ENCODE measurements around the gene NTM.

Gene NTM

DNA sequence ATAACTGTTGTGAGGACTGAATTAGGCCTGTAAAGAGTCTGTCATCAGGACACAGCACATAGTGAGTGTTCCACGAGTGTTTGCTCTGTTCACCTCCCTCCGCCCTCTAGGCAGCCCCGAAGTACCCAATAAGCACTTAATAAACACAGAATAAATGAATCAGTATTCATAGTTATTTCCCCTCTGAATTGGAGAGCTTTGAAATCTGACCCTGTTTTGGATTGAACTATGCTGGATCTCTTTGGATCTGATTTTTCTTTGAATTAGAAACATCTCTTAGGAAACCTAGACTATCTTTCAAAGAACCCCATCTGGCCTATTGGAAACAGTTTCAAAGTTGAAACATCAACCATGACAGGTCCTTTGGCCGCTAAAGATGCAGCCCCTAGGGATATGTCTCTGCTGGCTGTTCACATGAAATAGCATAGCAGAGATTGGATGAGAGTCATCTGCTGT is 615.5 kb downstream of the NTM start:
- CTCF ChIA-PET, result no interaction called here
- DNase-seq (ENCODE audit: extremely low spot score), result no peak

GRCh38 chr11:131987703-131988102 is 617.3 kb downstream of the NTM start:
- ChIA-PET CTCF (no interaction called here), POLR2A (no interaction called here)
- no peak for DNase-seq (ENCODE audit: extremely low spot score)
- no peak for TF ChIP-seq CTBP1 (IDR thresholded peaks at IDR 0.05; ENCODE audit: borderline replicate concordance)

More for the DNA sequence above, 615.5 kb downstream of the NTM start:
- POLR2A ChIA-PET, result no interaction called here
- TF ChIP-seq LEF1 (IDR thresholded peaks at IDR 0.05; ENCODE audit: borderline replicate concordance), result no peak
- TF ChIP-seq FOXA1 (IDR thresholded peaks at IDR 0.05), result no peak
- no peak for TF ChIP-seq SUZ12 (IDR thresholded peaks at IDR 0.05)
- TF ChIP-seq HDGF (IDR thresholded peaks at IDR 0.05; ENCODE audit: borderline replicate concordance), result no peak

GRCh38 chr11:131991606-131992005 is 621.2 kb downstream of the NTM start:
- DNase-seq (ENCODE audit: extremely low spot score), result no peak
- ChIA-PET CTCF (no interaction called here), POLR2A (no interaction called here)
- no peak for TF ChIP-seq PKNOX1 (IDR thresholded peaks at IDR 0.05)
- TF ChIP-seq TARDBP (IDR thresholded peaks at IDR 0.05), result no peak
- no peak for TF ChIP-seq FOXM1 (IDR thresholded peaks at IDR 0.05; ENCODE audit: borderline replicate concordance)
- TF ChIP-seq SUZ12 (IDR thresholded peaks at IDR 0.05), result no peak
- no peak for TF ChIP-seq CTBP1 (IDR thresholded peaks at IDR 0.05; ENCODE audit: borderline replicate concordance)
- TF ChIP-seq BHLHE40 (IDR thresholded peaks at IDR 0.05; ENCODE audit: borderline replicate concordance), result no peak
- TF ChIP-seq ELF4 (IDR thresholded peaks at IDR 0.05), result no peak
- TF ChIP-seq NFRKB (IDR thresholded peaks at IDR 0.05), result no peak
- TF ChIP-seq SP1 (IDR thresholded peaks at IDR 0.05), result no peak
- TF ChIP-seq LEF1 (IDR thresholded peaks at IDR 0.05; ENCODE audit: borderline replicate concordance), result no peak
- TF ChIP-seq HDGF (IDR thresholded peaks at IDR 0.05; ENCODE audit: borderline replicate concordance), result no peak
- TF ChIP-seq L3MBTL2 (conservative IDR thresholded peaks at IDR 0.05), result no peak
- TF ChIP-seq FOXA1 (IDR thresholded peaks at IDR 0.05), result no peak
- no peak for TF ChIP-seq FOXK2 (IDR thresholded peaks at IDR 0.05)
- TF ChIP-seq ARNT (IDR thresholded peaks at IDR 0.05), result no peak
- TF ChIP-seq ZNF384 (IDR thresholded peaks at IDR 0.05), result no peak

- POLR2A ChIA-PET, result no interaction called here
- no peak for DNase-seq (ENCODE audit: extremely low spot score)
- CTCF ChIA-PET, result no interaction called here
- no peak for TF ChIP-seq BHLHE40 (IDR thresholded peaks at IDR 0.05; ENCODE audit: borderline replicate concordance)
- no peak for TF ChIP-seq LEF1 (IDR thresholded peaks at IDR 0.05; ENCODE audit: borderline replicate concordance)
- no peak for TF ChIP-seq FOXA1 (IDR thresholded peaks at IDR 0.05)
- no peak for TF ChIP-seq ZNF384 (IDR thresholded peaks at IDR 0.05)
- no peak for TF ChIP-seq CTBP1 (IDR thresholded peaks at IDR 0.05; ENCODE audit: borderline replicate concordance)
- TF ChIP-seq NFRKB (IDR thresholded peaks at IDR 0.05), result no peak
- no peak for TF ChIP-seq FOXK2 (IDR thresholded peaks at IDR 0.05)
- no peak for TF ChIP-seq ARNT (IDR thresholded peaks at IDR 0.05)
- no peak for TF ChIP-seq SUZ12 (IDR thresholded peaks at IDR 0.05)
- TF ChIP-seq PKNOX1 (IDR thresholded peaks at IDR 0.05), result no peak
- TF ChIP-seq SP1 (IDR thresholded peaks at IDR 0.05), result no peak
These were observed 622.8 kb downstream of the NTM start for GRCh38 chr11:131993246-131993645.

GRCh38 chr11:131998020-131998419 is 627.6 kb downstream of the NTM start:
- DNase-seq (ENCODE audit: extremely low spot score), result peak; percentile 37
- ChIA-PET CTCF (no interaction called here), POLR2A (no interaction called here)
- TF ChIP-seq PKNOX1 (IDR thresholded peaks at IDR 0.05), result peak; percentile 90
- TF ChIP-seq ELF4 (IDR thresholded peaks at IDR 0.05), result no peak
- TF ChIP-seq ARNT (IDR thresholded peaks at IDR 0.05), result no peak
- TF ChIP-seq FOXA1 (IDR thresholded peaks at IDR 0.05), result no peak
- TF ChIP-seq ZNF384 (IDR thresholded peaks at IDR 0.05), result no peak
- TF ChIP-seq CTBP1 (IDR thresholded peaks at IDR 0.05; ENCODE audit: borderline replicate concordance), result peak; percentile 51; the same call in 1 of the 2 replicates
- TF ChIP-seq SUZ12 (IDR thresholded peaks at IDR 0.05), result no peak
- 0 out of 2 replicates have a peak, but pooled peaks have one; percentile 28 for TF ChIP-seq L3MBTL2 (conservative IDR thresholded peaks at IDR 0.05)
- TF ChIP-seq HDGF (IDR thresholded peaks at IDR 0.05; ENCODE audit: borderline replicate concordance), result no peak
- TF ChIP-seq FOXM1 (IDR thresholded peaks at IDR 0.05; ENCODE audit: borderline replicate concordance), result peak; percentile 73; the same call in 1 of the 2 replicates
- TF ChIP-seq NFRKB (IDR thresholded peaks at IDR 0.05), result no peak

- ChIA-PET CTCF (no interaction called here), POLR2A (no interaction called here)
- no peak for DNase-seq (ENCODE audit: extremely low spot score)
- TF ChIP-seq FOXM1 (IDR thresholded peaks at IDR 0.05; ENCODE audit: borderline replicate concordance) (no peak), CTBP1 (IDR thresholded peaks at IDR 0.05; ENCODE audit: borderline replicate concordance) (no peak), NFRKB (IDR thresholded peaks at IDR 0.05) (no peak), PKNOX1 (IDR thresholded peaks at IDR 0.05) (no peak), SUZ12 (IDR thresholded peaks at IDR 0.05) (no peak), ZNF384 (IDR thresholded peaks at IDR 0.05) (no peak), ELF4 (IDR thresholded peaks at IDR 0.05) (no peak), FOXK2 (IDR thresholded peaks at IDR 0.05) (no peak), L3MBTL2 (conservative IDR thresholded peaks at IDR 0.05) (no peak), LEF1 (IDR thresholded peaks at IDR 0.05; ENCODE audit: borderline replicate concordance) (no peak), SP1 (IDR thresholded peaks at IDR 0.05) (no peak), TARDBP (IDR thresholded peaks at IDR 0.05) (no peak), FOXA1 (IDR thresholded peaks at IDR 0.05) (no peak), HDGF (IDR thresholded peaks at IDR 0.05; ENCODE audit: borderline replicate concordance) (no peak)
These were observed 628.7 kb downstream of the NTM start for GRCh38 chr11:131999084-131999483.
